Head of caudate nucleus (tissue), 42 donors: ENCODE measurements around the gene SUPT5H.

ENCODE experiments used
- DNase-seq, 42 donors: peaks; one replicate each; pipeline versions ENCODE4 v3.0.0 to v3.0.0-alpha.2; 2020 to 2021; ENCODE audit warnings: mixed read lengths in 7 of 42
- intact Hi-C: fragments of 100-400 bp; cut with DNase I; formaldehyde crosslinking; loops from one replicate; pipeline ENCODE4 v1.15.0; 2022

Gene SUPT5H

GRCh38 chr19:39506598-39506943 is 61.2 kb downstream of the SUPT5H start:
- intact Hi-C loops = no loop called here
- DNase-seq = no peak

- intact Hi-C loops = no loop called here
- DNase-seq = peak in 35 of 42 donors; percentile 3 to 75 (median 47)
These were observed 61.7 kb downstream of the SUPT5H start for GRCh38 chr19:39506944-39507714.

- no peak for DNase-seq
- intact Hi-C loops = no loop called here
These were observed 62.5 kb downstream of the SUPT5H start for GRCh38 chr19:39507715-39508364.

- intact Hi-C loops = no loop called here
- DNase-seq = no peak
These were observed 63.2 kb downstream of the SUPT5H start for GRCh38 chr19:39508629-39509028.

- intact Hi-C loops = no loop called here
- no peak for DNase-seq
These were observed 63.9 kb downstream of the SUPT5H start for GRCh38 chr19:39509233-39509632.

GRCh38 chr19:39512988-39513387 is 67.6 kb downstream of the SUPT5H start:
- intact Hi-C loops = no loop called here
- DNase-seq = no peak

GRCh38 chr19:39514840-39515550 is 69.6 kb downstream of the SUPT5H start, which contains the start of gene SELENOV:
TSS of gene SELENOV (plus strand) at chr19:39515139. CDS start at chr19:39515213, 74 bp downstream.
- DNase-seq = peak in 14 of 42 donors; percentile 10 to 48 (median 20)
- intact Hi-C loops = no loop called here

- intact Hi-C loops = no loop called here
These were observed 70.3 kb downstream of the SUPT5H start for GRCh38 chr19:39515551-39516191.

GRCh38 chr19:39516270-39516669 is 70.9 kb downstream of the SUPT5H start:
- no peak for DNase-seq
- intact Hi-C loops = no loop called here

More at GRCh38 chr19:39515551-39516191, 70.3 kb downstream of the SUPT5H start:
- DNase-seq = peak in 1 of 42 donors; percentile 31

GRCh38 chr19:39517432-39517831 is 72.0 kb downstream of the SUPT5H start:
- intact Hi-C loops = no loop called here
- DNase-seq = no peak

- DNase-seq = no peak
- intact Hi-C loops = no loop called here
These were observed 73.1 kb downstream of the SUPT5H start for GRCh38 chr19:39518458-39518857.

GRCh38 chr19:39518975-39519374 is 73.6 kb downstream of the SUPT5H start:
- intact Hi-C loops = no loop called here
- DNase-seq = no peak

- intact Hi-C loops = no loop called here
- DNase-seq = no peak
These were observed 75.4 kb downstream of the SUPT5H start for GRCh38 chr19:39520541-39521484.

GRCh38 chr19:39524495-39524894 is 79.1 kb downstream of the SUPT5H start:
- DNase-seq = no peak
- intact Hi-C loops = no loop called here

GRCh38 chr19:39525205-39525604 is 79.8 kb downstream of the SUPT5H start:
- intact Hi-C loops = no loop called here
- DNase-seq = no peak
